Activated CD8-positive, alpha-beta memory T cell treated with anti-CD3 and anti-CD28 coated beads for 48 hours (primary cell): Measurements from ENCODE around the gene DNAI1.

Experiments used
- DNase-seq, 3 experiments: peaks; one replicate each; pipeline ENCODE4 v3.0.0-alpha.2; 2020; ENCODE audit warnings: low read depth in 2 of 3, low spot score in 2 of 3

Gene DNAI1

GRCh38 chr9:34540827-34541226 is 82.2 kb downstream of the DNAI1 start:
- no peak for DNase-seq

- DNase-seq: no peak
Measured at GRCh38 chr9:34541540-34541939, 82.9 kb downstream of the DNAI1 start.

GRCh38 chr9:34544035-34544434 is 85.4 kb downstream of the DNAI1 start:
- DNase-seq: no peak

- DNase-seq: no peak
Measured at GRCh38 chr9:34545497-34545896, 86.9 kb downstream of the DNAI1 start.

GRCh38 chr9:34546102-34546833 is 87.7 kb downstream of the DNAI1 start:
- no peak for DNase-seq

- DNase-seq: peak in 1 of 3 experiments; percentile 55
Measured at GRCh38 chr9:34546834-34547827, 88.5 kb downstream of the DNAI1 start.

GRCh38 chr9:34547960-34548611 is 89.5 kb downstream of the DNAI1 start:
- no peak for DNase-seq

- no peak for DNase-seq
Measured at GRCh38 chr9:34549407-34549732, 90.8 kb downstream of the DNAI1 start.

- no peak for DNase-seq
Measured at GRCh38 chr9:34550016-34550680, 91.5 kb downstream of the DNAI1 start.

- no peak for DNase-seq
Measured at GRCh38 chr9:34550681-34551270, 92.2 kb downstream of the DNAI1 start.

GRCh38 chr9:34551751-34552605 is 93.4 kb downstream of the DNAI1 start:
- DNase-seq: no peak

GRCh38 chr9:34552606-34552981 is 94.0 kb downstream of the DNAI1 start:
- DNase-seq: no peak

GRCh38 chr9:34552986-34553385 is 94.4 kb downstream of the DNAI1 start:
- no peak for DNase-seq

- DNase-seq: no peak
Measured at GRCh38 chr9:34553511-34554021, 95.0 kb downstream of the DNAI1 start.

GRCh38 chr9:34554211-34555001 is 95.8 kb downstream of the DNAI1 start:
- no peak for DNase-seq

- no peak for DNase-seq
Measured at GRCh38 chr9:34555002-34555348, 96.4 kb downstream of the DNAI1 start.

GRCh38 chr9:34555500-34555899 is 96.9 kb downstream of the DNAI1 start:
- no peak for DNase-seq

GRCh38 chr9:34555936-34556525 is 97.4 kb downstream of the DNAI1 start:
- DNase-seq: no peak

GRCh38 chr9:34556949-34557348 is 98.3 kb downstream of the DNAI1 start:
- DNase-seq: no peak
